A673 (cell line): Measurements from ENCODE around the gene ABCB8. TPM values are rescaled to one million over a fixed set of nuclear protein-coding genes. Genes with fewer than 3 reads are reported as not detected.

Source experiments
- BruUV-seq: library from RNA; stranded (reverse); fragments of 400-500 nt; replicated peaks from 2 replicates; lab custom pipeline; 2021; lab: Mats Ljungman, UMichigan
- CTCF ChIA-PET: fragments of 300-600 bp; sonication (Branson Sonifier 250); formaldehyde crosslinking; loops from one replicate; lab custom pipeline; 2022; ENCODE audit warnings: antibody characterized with exemption; lab: Charles Lee
- POLR2A ChIA-PET: fragments of 300-600 bp; sonication (Branson Sonifier 250); formaldehyde crosslinking; loops from one replicate; lab custom pipeline; 2022; ENCODE audit warnings: antibody characterized with exemption; ENCODE audit not compliant: low non-redundant PET; lab: Charles Lee
- DNase-seq: peaks from one replicate; pipeline ENCODE4 v3.0.0-alpha.2; 2015; ENCODE audit warnings: low spot score
- H3K27ac ChIP-seq: fragments of 200-600 bp; sonication (generic); 2 replicates; pipeline ENCODE4 v1.5.1; 2016; ENCODE audit warnings: mixed run types, low read depth, mild to moderate bottlenecking, mixed read lengths, antibody characterized with exemption, low read length; ENCODE audit not compliant: poor library complexity, severe bottlenecking
- H3K27me3 ChIP-seq: fragments of 200-600 bp; sonication (generic); replicated peaks from 2 replicates; pipeline ENCODE4 v1.6.1; 2017; ENCODE audit warnings: mixed run types, low read depth, mild to moderate bottlenecking, mixed read lengths, antibody characterized with exemption, low read length; ENCODE audit not compliant: insufficient read depth, poor library complexity
- H3K36me3 ChIP-seq: fragments of 200-600 bp; sonication (generic); 2 replicates; pipeline ENCODE4 v1.6.1; 2016; ENCODE audit warnings: mixed run types, mild to moderate bottlenecking, mixed read lengths, antibody characterized with exemption, low read length; ENCODE audit not compliant: insufficient read depth, poor library complexity, severe bottlenecking
- H3K4me1 ChIP-seq: fragments of 200-600 bp; sonication (generic); 2 replicates; pipeline ENCODE4 v1.6.1; 2017; ENCODE audit warnings: mixed run types, mild to moderate bottlenecking, mixed read lengths, antibody characterized with exemption, low read length; ENCODE audit not compliant: insufficient read depth, poor library complexity, severe bottlenecking
- H3K4me3 ChIP-seq: fragments of 200-600 bp; sonication (generic); 2 replicates; pipeline ENCODE4 v1.5.1; 2016; ENCODE audit warnings: low read depth, mixed run types, mild to moderate bottlenecking, mixed read lengths, low read length; ENCODE audit not compliant: poor library complexity, severe bottlenecking
- H3K9me3 ChIP-seq: fragments of 200-600 bp; sonication (generic); 2 replicates; pipeline ENCODE4 v1.6.1; 2016; ENCODE audit warnings: mixed run types, low read depth, mild to moderate bottlenecking, mixed read lengths, antibody characterized with exemption, low read length; ENCODE audit not compliant: poor library complexity, severe bottlenecking
- EZH2 ChIP-seq: fragments of 200-600 bp; sonication (generic); IDR thresholded peaks from 2 replicates; pipeline ENCODE4 v1.6.1; 2017; ENCODE audit warnings: borderline replicate concordance, low read depth, mild to moderate bottlenecking, mixed read lengths, antibody characterized with exemption, low read length; ENCODE audit not compliant: poor library complexity, severe bottlenecking
- intact Hi-C: fragments of 100-400 bp; cut with micrococcal nuclease; formaldehyde crosslinking; loops from one replicate; pipeline ENCODE4 v1.10.0; 2022; ENCODE audit not compliant: unreplicated experiment
- total RNA-seq: library from RNA; stranded (reverse); gene quantifications from 2 replicates; pipeline ENCODE4 v1.2.3, GENCODE V29; 2021
- TF ChIP-seq, protein P1 (sequence below): fragments of 300-800, 200-600 bp; sonication (generic); conservative IDR thresholded peaks from 2 replicates; pipeline ENCODE4 v1.5.1; 2017; ENCODE audit warnings: low read depth, mild to moderate bottlenecking, antibody characterized with exemption, low read length, moderate library complexity, mixed read lengths

Gene ABCB8
- total RNA-seq, 1 experiment from 2014 or later, result 50.9 TPM

DNA sequence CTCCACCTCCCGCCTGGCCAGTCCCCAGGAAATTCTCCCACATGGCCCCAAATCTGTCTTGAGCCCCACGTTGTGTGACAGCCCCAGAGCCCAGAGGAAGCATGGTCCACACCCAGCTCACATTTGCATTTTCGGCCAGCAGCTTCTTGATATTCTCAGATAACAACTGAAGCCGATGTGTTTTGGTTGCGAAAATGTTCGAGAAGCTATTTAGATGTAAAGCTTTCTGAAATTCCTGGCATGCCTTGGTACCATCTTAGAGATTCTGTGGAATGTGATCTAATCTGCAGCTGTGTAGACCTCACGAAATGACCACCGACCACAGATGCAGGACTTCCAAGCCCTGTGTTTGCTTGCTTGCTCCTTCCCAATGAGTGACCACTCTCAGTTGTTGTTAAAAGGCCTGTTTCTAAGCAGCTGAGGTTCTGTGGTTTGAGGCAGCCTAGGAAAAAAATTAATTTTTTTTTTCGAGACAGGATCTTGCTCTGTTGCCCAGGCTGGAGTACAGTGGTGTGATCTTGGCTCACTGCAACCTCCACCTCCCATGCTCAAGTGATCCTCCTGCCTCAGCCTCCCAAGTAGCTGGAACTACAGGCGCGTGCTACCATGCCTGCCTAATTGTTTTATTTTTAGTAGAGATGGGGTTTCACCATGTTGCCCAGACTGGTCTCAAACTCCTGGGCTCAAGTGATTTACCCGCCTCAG, 40.0 kb downstream of the ABCB8 start:
- POLR2A ChIA-PET, result no interaction called here
- Histone ChIP-seq H3K4me1 (no peaks in the 10 kb centered on the region), H3K27me3 (no peaks in the 10 kb centered on the region), H3K9me3 (no peaks in the 10 kb centered on the region), H3K4me3 (no peak overlapping the region), H3K36me3 (peaks cover 72% of the 10 kb centered on the region), H3K27ac (no peak overlapping the region)
- DNase-seq, result no peak
- BruUV-seq, result no TSS peak
- TF ChIP-seq, protein P1, sequence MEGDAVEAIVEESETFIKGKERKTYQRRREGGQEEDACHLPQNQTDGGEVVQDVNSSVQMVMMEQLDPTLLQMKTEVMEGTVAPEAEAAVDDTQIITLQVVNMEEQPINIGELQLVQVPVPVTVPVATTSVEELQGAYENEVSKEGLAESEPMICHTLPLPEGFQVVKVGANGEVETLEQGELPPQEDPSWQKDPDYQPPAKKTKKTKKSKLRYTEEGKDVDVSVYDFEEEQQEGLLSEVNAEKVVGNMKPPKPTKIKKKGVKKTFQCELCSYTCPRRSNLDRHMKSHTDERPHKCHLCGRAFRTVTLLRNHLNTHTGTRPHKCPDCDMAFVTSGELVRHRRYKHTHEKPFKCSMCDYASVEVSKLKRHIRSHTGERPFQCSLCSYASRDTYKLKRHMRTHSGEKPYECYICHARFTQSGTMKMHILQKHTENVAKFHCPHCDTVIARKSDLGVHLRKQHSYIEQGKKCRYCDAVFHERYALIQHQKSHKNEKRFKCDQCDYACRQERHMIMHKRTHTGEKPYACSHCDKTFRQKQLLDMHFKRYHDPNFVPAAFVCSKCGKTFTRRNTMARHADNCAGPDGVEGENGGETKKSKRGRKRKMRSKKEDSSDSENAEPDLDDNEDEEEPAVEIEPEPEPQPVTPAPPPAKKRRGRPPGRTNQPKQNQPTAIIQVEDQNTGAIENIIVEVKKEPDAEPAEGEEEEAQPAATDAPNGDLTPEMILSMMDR, result no peak
- TF ChIP-seq EZH2, result no peak
- CTCF ChIA-PET, result no interaction called here
- intact Hi-C loops, result no loop called here

GRCh38 chr7:151069841-151070573, 41.8 kb downstream of the ABCB8 start:
- H3K27me3 ChIP-seq, result no peaks in the 10 kb centered on the region
- no peak overlapping the region for H3K4me3 ChIP-seq
- ChIA-PET CTCF (no interaction called here), POLR2A (interaction anchor here (0.6 kb wide), 1 partner anchor 1077 kb away, joined by 3 read pairs; no protein-coding TSS in a partner anchor)
- DNase-seq, result no peak
- no peaks in the 10 kb centered on the region for H3K4me1 ChIP-seq
- no peaks in the 10 kb centered on the region for H3K9me3 ChIP-seq
- H3K27ac ChIP-seq, result no peak overlapping the region
- peaks cover 78% of the 10 kb centered on the region for H3K36me3 ChIP-seq
- intact Hi-C loops, result no loop called here
- TF ChIP-seq EZH2, result no peak
- TF ChIP-seq, protein P1, result no peak
- no TSS peak for BruUV-seq

- H3K4me3 ChIP-seq, result no peak overlapping the region
- POLR2A ChIA-PET, result interaction anchor here (0.6 kb wide), 1 partner anchor 1076 kb away, joined by 3 read pairs; no protein-coding TSS in a partner anchor
- no peaks in the 10 kb centered on the region for H3K9me3 ChIP-seq
- TF ChIP-seq EZH2, result no peak
- TF ChIP-seq, protein P1, result no peak
- no peaks in the 10 kb centered on the region for H3K27me3 ChIP-seq
- intact Hi-C loops, result no loop called here
- H3K27ac ChIP-seq, result no peak overlapping the region
- CTCF ChIA-PET, result interaction anchor here (0.6 kb wide), 1 partner anchor 53 kb away, joined by 3 read pairs; no protein-coding TSS in a partner anchor
- DNase-seq, result no peak
- BruUV-seq, result no TSS peak
- peaks cover 83% of the 10 kb centered on the region for H3K36me3 ChIP-seq
- no peaks in the 10 kb centered on the region for H3K4me1 ChIP-seq
Measured at GRCh38 chr7:151070574-151070960, 42.3 kb downstream of the ABCB8 start.
